ENCODE results near the gene FOXA3. TPM values are rescaled to one million over a fixed set of nuclear protein-coding genes. Genes with fewer than 3 reads are reported as not detected.

FOXA3 gene
- total RNA-seq, 2 experiments from 2014 or later: not detected

DNA sequence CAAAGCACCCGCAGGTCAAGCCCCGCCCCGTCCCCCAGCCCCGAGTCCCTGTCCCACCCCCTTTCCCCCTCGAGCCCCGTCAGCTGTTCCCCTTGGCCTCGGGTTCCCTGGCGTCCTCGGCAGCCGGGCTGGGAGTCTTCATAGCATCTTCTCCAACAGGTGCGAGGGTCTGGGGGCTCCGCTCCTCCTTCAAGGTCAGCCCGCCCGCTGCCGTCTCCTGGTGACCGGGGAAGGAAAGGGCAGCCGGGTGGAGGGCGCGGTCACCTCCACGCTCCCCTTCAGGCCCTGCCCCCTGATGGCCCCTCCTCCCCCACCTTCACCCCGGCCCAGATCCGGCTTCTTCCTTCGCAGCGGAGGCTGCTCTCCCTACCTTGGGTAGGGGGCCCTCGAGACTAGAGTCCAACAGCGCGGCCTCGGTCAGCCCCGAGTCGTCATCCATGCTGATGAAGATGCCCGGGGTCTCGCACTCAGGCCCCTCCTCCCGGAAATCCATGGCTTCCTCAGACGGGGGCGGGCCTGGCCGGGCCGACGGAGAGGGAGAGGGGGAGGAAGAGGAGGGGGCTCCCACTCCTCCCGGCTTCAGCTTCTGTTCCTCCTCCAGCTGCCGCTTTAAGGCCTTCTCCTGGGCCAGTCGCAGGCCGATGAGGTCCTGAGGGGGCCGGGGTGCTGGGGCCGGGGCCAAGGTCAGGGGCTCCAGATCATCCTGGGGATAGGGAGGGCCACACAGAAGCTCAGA lies 48.5 kb upstream of the FOXA3 start:
- H2AFZ ChIP-seq (ENCODE audit: low read length): no peak overlapping the region
- H4K20me1 ChIP-seq (ENCODE audit: insufficient read depth, low read length): no peaks in the 10 kb centered on the region
- H3K27ac ChIP-seq (ENCODE audit: low read depth, low read length, poor library complexity, severe bottlenecking): no peak overlapping the region
- H3K4me3 ChIP-seq (ENCODE audit: low read depth, low read length, poor library complexity, severe bottlenecking): no peak overlapping the region
- H3K79me2 ChIP-seq (ENCODE audit: insufficient read depth, low read depth, low read length): no peaks in the 10 kb centered on the region
- no peak overlapping the region for H3K4me2 ChIP-seq (ENCODE audit: low read length)
- no peaks in the 10 kb centered on the region for H3K9me3 ChIP-seq (ENCODE audit: low read length)
- TF ChIP-seq EZH2phosphoT487 (IDR thresholded peaks at IDR 0.05; ENCODE audit: borderline replicate concordance, low read depth, low read length): no peak
- TF ChIP-seq, protein P1, sequence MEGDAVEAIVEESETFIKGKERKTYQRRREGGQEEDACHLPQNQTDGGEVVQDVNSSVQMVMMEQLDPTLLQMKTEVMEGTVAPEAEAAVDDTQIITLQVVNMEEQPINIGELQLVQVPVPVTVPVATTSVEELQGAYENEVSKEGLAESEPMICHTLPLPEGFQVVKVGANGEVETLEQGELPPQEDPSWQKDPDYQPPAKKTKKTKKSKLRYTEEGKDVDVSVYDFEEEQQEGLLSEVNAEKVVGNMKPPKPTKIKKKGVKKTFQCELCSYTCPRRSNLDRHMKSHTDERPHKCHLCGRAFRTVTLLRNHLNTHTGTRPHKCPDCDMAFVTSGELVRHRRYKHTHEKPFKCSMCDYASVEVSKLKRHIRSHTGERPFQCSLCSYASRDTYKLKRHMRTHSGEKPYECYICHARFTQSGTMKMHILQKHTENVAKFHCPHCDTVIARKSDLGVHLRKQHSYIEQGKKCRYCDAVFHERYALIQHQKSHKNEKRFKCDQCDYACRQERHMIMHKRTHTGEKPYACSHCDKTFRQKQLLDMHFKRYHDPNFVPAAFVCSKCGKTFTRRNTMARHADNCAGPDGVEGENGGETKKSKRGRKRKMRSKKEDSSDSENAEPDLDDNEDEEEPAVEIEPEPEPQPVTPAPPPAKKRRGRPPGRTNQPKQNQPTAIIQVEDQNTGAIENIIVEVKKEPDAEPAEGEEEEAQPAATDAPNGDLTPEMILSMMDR (conservative IDR thresholded peaks at IDR 0.05; ENCODE audit: low read length): no peak
- POLR2A ChIA-PET: no interaction called here
- no peaks in the 10 kb centered on the region for H3K9me2 ChIP-seq (ENCODE audit: insufficient read depth, low read length)
- BruUV-seq (replicated peaks): TSS peak; percentile 77
- CTCF ChIA-PET (ENCODE audit: unreplicated experiment): no interaction called here
- peaks cover 35% of the 10 kb centered on the region for H3K36me3 ChIP-seq (ENCODE audit: insufficient read depth, low read length)
- intact Hi-C loops (cut with micrococcal nuclease; ENCODE audit: unreplicated experiment): no loop called here
- no peak for DNase-seq (ENCODE audit: low spot score)
- peaks cover 5% of the 10 kb centered on the region for H3K4me1 ChIP-seq (ENCODE audit: insufficient read depth, low read length, poor library complexity, severe bottlenecking)

DNA sequence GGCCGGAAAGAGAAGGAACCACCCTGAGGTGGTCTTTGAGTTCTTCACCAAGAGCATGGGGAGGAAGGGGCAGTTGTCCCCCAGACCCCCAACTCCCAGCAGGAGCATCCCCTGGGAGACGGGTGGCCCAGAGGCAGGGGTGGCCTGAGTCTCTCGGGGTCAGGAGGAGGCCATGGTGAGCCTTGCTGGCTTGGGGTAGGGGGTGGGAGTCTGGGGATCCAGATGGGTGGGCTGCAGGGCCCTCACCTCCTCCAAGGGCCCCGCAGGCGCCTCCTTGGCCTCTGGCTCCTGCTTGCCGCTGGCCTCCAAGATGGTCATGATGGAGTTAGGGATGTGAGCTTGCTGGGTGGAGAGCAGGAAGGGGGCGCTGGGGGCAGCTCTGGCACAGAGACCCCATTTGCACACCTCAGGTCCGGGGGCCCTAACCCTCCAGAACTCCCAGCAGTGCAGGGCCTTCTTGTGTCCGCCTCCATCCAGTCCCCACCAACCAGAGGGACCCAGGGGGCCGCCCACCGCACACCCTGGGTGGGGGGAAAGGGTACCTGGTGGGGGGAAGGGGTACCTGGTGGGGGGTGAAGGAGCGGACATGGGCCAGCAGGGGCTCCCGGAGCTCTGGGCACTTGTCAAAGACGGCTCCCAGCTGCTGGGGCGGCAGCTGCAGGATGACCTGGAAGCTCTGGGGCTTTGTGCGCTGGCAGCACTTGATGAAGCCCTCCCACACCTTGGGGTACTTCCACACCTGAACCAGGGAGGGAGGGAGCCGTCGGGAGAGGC lies 47.7 kb upstream of the FOXA3 start:
- intact Hi-C loops (cut with micrococcal nuclease; ENCODE audit: unreplicated experiment): loop anchor here (1.0 kb wide), 1 partner anchor 67 kb away; no protein-coding TSS in a partner anchor
- ChIA-PET CTCF (ENCODE audit: unreplicated experiment) (interaction anchor here (0.5 to 1.1 kb wide), 2 partner anchors 44 to 68 kb away, joined by 3 read pairs; no protein-coding TSS in a partner anchor), POLR2A (no interaction called here)
- H3K9me3 ChIP-seq (ENCODE audit: low read length): no peaks in the 10 kb centered on the region
- H3K79me2 ChIP-seq (ENCODE audit: insufficient read depth, low read depth, low read length): no peaks in the 10 kb centered on the region
- H3K4me3 ChIP-seq (ENCODE audit: low read depth, low read length, poor library complexity, severe bottlenecking): no peak overlapping the region
- no peak for DNase-seq (ENCODE audit: low spot score)
- H2AFZ ChIP-seq (ENCODE audit: low read length): no peak overlapping the region
- BruUV-seq (replicated peaks): no TSS peak
- H3K9me2 ChIP-seq (ENCODE audit: insufficient read depth, low read length): no peaks in the 10 kb centered on the region
- no peaks in the 10 kb centered on the region for H4K20me1 ChIP-seq (ENCODE audit: insufficient read depth, low read length)
- peaks cover 5% of the 10 kb centered on the region for H3K4me1 ChIP-seq (ENCODE audit: insufficient read depth, low read length, poor library complexity, severe bottlenecking)
- H3K4me2 ChIP-seq (ENCODE audit: low read length): no peak overlapping the region
- no peak overlapping the region for H3K27ac ChIP-seq (ENCODE audit: low read depth, low read length, poor library complexity, severe bottlenecking)
- TF ChIP-seq EZH2phosphoT487 (IDR thresholded peaks at IDR 0.05; ENCODE audit: borderline replicate concordance, low read depth, low read length): no peak
- TF ChIP-seq, protein P1 (conservative IDR thresholded peaks at IDR 0.05; ENCODE audit: low read length): no peak
- peaks cover 40% of the 10 kb centered on the region for H3K36me3 ChIP-seq (ENCODE audit: insufficient read depth, low read length)

Data from OCI-LY7 (cell line).